ENCODE measurements around the gene ZDHHC11B.
"Not testable (repeated sequence)": the region's sequence is repeated elsewhere in the genome, so short reads cannot be mapped to it uniquely, and the experiment has no call there.

GRCh38 chr5:813575-813974, 29.0 kb upstream of the ZDHHC11B start:
- TF ChIP-seq CTCF (IDR thresholded peaks at IDR 0.05 in 4 of 5, conservative IDR thresholded peaks at IDR 0.05 in 1 of 5); POLR2A (IDR thresholded peaks at IDR 0.05): not testable (repeated sequence)

All from gastrocnemius medialis (tissue), 4 donors.